ENCODE results near the gene HLA-F.

The HLA-F gene

DNA sequence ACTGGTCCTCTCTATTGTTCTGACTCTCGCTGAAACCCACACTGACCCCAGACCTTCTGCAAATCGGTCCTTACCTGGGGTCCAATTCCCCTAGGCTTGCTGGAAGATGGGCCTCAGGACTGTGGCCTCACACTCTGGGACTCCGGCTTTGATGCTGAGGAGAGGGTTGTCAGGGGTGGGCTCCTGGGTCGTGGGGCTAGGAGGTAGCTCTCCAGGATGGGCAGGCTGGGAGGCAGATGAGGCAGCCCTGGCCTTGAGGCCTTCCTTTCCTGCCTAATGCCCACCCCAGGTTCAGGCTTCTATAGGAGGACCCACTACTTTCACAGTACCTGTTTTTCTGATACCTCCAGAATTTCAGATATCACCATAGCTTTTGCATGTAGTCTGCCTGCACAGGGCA lies 21.4 kb downstream of the HLA-F start:
- DNase-seq: no peak

GRCh38 chr6:29745386-29745785 lies 22.2 kb downstream of the HLA-F start:
- no peak for DNase-seq

DNA sequence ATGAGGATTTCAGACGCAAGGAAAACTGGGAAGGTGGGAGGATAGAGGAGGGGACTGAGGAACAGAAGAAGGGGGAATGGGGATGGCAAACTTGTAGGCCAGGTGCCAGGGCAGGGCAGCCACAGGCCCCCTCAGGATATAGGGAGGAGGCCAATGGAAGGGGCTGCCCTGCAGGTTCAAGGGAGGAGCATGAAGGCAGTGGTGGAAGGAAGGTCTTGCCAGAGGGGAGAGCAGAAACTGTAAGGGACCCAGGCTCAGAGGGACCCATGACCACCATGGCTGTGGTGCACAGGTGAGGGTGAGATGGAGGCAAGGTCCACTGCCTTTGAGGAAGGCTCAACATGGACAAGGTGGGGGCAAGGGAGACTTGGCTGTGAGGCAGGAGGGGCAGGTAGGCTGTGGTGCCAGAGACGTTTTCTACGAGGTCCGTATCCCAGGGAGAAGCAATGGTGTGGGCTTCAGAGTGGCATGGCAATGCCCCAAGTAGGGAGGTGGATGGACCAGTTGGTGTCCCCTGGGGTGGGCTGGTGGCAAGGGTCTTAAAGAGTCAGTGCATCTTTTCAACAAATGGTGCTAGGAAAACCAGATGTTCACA lies 22.7 kb downstream of the HLA-F start:
- no peak for DNase-seq

- DNase-seq: no peak
Observed at GRCh38 chr6:29746846-29747687, 23.8 kb downstream of the HLA-F start.

GRCh38 chr6:29747688-29748250 lies 24.5 kb downstream of the HLA-F start:
- no peak for DNase-seq

GRCh38 chr6:29748391-29749307 lies 25.4 kb downstream of the HLA-F start:
- DNase-seq: peak; percentile 79 to 82

- DNase-seq: no peak
Observed at GRCh38 chr6:29749308-29749662, 26.1 kb downstream of the HLA-F start.

- no peak for DNase-seq
Observed at GRCh38 chr6:29749668-29750067, 26.4 kb downstream of the HLA-F start.

GRCh38 chr6:29750709-29751108 lies 27.5 kb downstream of the HLA-F start:
- DNase-seq: no peak

DNA sequence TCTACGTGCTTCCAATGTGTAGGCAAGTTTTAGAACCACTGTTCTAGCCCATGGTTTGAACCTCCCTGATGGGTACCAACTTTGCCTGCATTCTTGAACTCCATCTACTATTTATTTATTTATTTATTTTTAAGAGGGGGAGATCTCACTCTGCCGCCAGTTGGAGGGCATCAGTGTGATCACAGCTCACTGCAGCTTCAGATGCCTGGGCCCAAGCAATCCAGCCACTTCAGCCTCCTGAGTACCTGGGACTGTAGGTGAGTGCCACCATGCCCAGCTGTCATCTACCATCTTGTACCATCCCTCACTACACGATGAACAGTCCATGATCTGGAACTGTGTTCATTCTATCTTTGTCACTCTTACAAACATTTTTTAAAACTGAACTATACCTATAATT lies 28.2 kb downstream of the HLA-F start:
- DNase-seq: no peak

- DNase-seq: peak; percentile 71 to 73
Observed at GRCh38 chr6:29752451-29753308, 29.4 kb downstream of the HLA-F start.

GRCh38 chr6:29753309-29753644 lies 30.0 kb downstream of the HLA-F start:
- DNase-seq: no peak

GRCh38 chr6:29755295-29755871 lies 32.1 kb downstream of the HLA-F start:
- DNase-seq: no peak

DNA sequence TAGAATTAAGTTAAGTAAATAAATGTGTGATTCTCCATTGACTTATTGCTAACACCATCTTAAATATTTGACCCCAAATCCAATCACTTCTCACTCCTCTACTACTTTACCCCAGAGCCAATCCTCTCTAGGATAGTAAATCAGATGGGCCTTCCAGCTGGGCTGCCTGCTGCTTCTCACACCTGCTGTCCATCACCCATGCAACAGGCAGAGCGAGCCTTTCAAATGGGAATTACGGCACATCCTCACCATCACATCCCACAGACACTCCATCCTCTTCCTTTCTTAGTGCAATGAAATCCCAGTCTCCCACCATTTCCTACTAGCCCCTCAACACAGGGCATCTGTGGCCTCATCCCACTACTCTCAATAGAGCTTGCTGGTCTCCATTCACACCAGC lies 34.0 kb downstream of the HLA-F start:
- DNase-seq: no peak

DNA sequence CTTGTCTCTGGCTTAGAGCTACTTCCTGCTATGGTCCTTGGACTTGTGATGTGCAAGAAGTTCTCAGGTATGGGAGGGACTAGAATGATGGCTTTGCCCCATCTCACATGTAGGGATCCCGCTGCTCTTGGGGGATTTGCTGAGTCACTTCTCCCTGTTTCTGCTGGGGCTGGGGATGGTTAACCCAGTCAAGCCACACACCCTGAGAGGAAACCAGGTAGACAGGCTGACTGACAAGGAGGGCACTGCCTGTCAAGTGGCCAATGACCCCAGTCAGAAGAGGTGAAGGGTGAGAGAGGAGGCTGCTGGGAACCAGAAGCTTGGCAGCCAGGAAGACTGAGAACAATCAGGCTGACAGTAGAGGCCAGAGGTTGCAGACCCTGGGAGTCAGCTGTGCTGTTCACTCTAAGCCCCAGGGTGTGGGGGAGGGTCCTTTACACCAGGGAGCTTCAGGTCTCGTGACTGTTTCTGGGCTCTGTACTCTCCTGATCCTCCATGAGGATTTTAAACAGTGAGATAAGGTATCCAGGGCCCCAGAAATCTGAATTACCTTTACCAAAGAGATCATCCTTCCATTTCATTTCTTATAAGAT lies 34.6 kb downstream of the HLA-F start:
- DNase-seq: no peak

DNA sequence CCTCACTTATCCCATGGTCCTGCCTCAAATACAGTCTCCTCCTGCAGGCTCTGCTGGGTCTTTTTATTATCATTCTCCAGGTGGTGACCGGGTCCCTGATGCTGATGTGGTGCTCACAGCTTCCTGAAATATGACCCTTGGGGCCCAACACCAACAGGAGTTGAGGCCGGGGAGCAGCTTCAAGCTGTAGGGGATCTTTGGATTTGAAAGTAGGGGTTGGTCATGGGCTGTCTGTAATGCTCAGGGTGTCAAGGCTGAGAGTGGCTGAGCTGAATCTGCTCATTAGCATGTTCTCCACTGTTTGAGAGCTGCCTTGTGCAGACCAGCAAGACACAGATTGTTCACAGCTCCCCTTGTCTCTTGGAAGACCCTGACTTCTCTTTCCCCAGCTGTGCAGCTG lies 35.5 kb downstream of the HLA-F start:
- DNase-seq: no peak

DNA sequence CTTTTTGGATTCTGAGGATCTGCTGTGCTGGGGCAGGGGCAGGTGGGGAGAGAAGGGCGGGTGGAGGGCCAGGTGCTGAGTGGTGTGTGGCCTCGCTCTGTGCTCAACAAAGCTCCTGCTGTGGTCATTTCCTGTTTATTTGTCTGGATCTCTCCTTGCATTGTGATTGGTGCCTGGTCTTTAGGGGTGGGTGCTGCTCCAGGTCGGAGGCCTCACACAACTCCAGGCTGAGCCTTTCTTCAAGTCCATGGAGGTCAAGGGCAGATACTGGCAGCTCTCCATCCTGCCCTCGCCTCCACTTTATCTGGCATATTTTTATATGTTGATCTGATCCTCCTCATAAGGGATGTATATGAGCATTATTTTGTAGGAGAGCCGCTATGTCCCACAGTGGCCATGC lies 36.2 kb downstream of the HLA-F start:
- no peak for DNase-seq

GRCh38 chr6:29760328-29760727 lies 37.1 kb downstream of the HLA-F start:
- no peak for DNase-seq

- DNase-seq: no peak
Observed at GRCh38 chr6:29762051-29762450, 38.8 kb downstream of the HLA-F start.

GRCh38 chr6:29762781-29763214 lies 39.6 kb downstream of the HLA-F start:
- no peak for DNase-seq

- DNase-seq: no peak
Observed at GRCh38 chr6:29763491-29764289, 40.5 kb downstream of the HLA-F start.
